RWPE2 (cell line): Measurements from ENCODE around the gene PEPD.

ENCODE experiments used
- ATAC-seq: fragments of 200-7000 bp; cut with Tn5 transposase; 3 replicates; pipeline ENCODE4 v1.9.1; 2021; ENCODE audit warnings: low read depth
- DNase-seq: peaks from one replicate; pipeline ENCODE4 v3.0.0-alpha.2; 2020; ENCODE audit warnings: low spot score
- H3K27ac ChIP-seq: fragments of 450-650 bp; 2 replicates; pipeline ENCODE4 v1.5.1; 2017; ENCODE audit warnings: mild to moderate bottlenecking; ENCODE audit not compliant: poor library complexity, severe bottlenecking
- H3K27me3 ChIP-seq: fragments of 250-450 bp; sonication (Bioruptor Pico); 2 replicates; pipeline ENCODE4 v1.5.1; 2021; ENCODE audit warnings: mild to moderate bottlenecking, moderate library complexity; ENCODE audit not compliant: insufficient read depth, poor library complexity, severe bottlenecking
- H3K36me3 ChIP-seq: fragments of 250-450 bp; sonication (Bioruptor Pico); 2 replicates; pipeline ENCODE4 v1.5.1; 2020; ENCODE audit warnings: low read depth, mild to moderate bottlenecking, moderate library complexity
- H3K4me1 ChIP-seq: fragments of 250-450 bp; sonication (Bioruptor Pico); 2 replicates; pipeline ENCODE4 v1.5.1; 2021; ENCODE audit warnings: mild to moderate bottlenecking, moderate library complexity; ENCODE audit not compliant: insufficient read depth, poor library complexity, severe bottlenecking
- H3K4me3 ChIP-seq: fragments of 250-450 bp; sonication (Bioruptor Pico); 2 replicates; pipeline ENCODE4 v1.5.1; 2021; ENCODE audit warnings: mild to moderate bottlenecking, moderate library complexity; ENCODE audit not compliant: severe bottlenecking
- H3K9me3 ChIP-seq: fragments of 250-450 bp; sonication (Bioruptor Pico); 2 replicates; pipeline ENCODE4 v1.5.1; 2021; ENCODE audit warnings: mild to moderate bottlenecking, moderate library complexity; ENCODE audit not compliant: severe bottlenecking
- TF ChIP-seq, protein P1 (sequence below): fragments of 450-650 bp; IDR thresholded peaks from one replicate; pipeline ENCODE4 v1.5.1; 2017; ENCODE audit warnings: mild to moderate bottlenecking, moderate library complexity; ENCODE audit not compliant: poor library complexity, severe bottlenecking

Gene PEPD

DNA sequence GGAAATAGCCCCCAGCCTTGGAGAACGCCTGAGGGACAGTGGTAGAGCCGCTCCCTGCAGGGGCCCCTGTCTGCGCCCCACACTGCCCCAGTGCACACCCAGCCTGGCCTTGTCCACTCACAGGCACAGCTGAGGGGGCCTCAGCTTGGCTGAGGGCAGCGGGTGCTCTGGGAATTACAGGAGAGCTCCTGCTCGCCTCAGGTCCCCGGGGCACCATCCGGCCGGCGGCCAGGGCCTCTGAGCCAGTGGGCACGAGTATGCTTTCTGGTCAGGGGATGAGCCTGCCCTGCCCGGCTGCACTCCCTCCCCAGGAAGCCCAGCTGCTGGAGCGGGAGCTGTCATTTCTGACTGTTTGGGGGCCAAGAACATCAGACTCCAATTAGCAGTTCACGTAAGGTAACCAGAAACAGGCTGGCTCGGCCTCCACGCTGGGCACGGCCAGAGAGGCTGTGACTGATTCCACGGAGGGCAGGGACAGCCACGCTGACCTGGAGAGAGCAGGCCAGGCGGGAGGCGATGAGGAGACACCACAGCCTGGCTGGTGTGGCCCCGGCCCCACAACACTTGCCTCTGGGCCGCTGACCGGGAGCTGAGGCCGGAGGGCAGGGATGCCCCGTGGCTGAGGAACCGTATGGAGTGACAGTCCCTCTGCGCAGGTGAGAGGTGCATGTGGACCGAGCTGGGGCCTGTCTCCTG is 132.7 kb downstream of the PEPD start:
- H3K9me3 ChIP-seq: no peaks in the 10 kb centered on the region
- DNase-seq (no peak), ATAC-seq (no peak)
- H3K4me3 ChIP-seq: no peak overlapping the region
- TF ChIP-seq, protein P1, sequence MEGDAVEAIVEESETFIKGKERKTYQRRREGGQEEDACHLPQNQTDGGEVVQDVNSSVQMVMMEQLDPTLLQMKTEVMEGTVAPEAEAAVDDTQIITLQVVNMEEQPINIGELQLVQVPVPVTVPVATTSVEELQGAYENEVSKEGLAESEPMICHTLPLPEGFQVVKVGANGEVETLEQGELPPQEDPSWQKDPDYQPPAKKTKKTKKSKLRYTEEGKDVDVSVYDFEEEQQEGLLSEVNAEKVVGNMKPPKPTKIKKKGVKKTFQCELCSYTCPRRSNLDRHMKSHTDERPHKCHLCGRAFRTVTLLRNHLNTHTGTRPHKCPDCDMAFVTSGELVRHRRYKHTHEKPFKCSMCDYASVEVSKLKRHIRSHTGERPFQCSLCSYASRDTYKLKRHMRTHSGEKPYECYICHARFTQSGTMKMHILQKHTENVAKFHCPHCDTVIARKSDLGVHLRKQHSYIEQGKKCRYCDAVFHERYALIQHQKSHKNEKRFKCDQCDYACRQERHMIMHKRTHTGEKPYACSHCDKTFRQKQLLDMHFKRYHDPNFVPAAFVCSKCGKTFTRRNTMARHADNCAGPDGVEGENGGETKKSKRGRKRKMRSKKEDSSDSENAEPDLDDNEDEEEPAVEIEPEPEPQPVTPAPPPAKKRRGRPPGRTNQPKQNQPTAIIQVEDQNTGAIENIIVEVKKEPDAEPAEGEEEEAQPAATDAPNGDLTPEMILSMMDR: no peak
- peaks cover 16% of the 10 kb centered on the region for H3K36me3 ChIP-seq
- H3K27me3 ChIP-seq: no peaks in the 10 kb centered on the region
- no peak overlapping the region for H3K27ac ChIP-seq
- peaks cover 11% of the 10 kb centered on the region for H3K4me1 ChIP-seq

DNA sequence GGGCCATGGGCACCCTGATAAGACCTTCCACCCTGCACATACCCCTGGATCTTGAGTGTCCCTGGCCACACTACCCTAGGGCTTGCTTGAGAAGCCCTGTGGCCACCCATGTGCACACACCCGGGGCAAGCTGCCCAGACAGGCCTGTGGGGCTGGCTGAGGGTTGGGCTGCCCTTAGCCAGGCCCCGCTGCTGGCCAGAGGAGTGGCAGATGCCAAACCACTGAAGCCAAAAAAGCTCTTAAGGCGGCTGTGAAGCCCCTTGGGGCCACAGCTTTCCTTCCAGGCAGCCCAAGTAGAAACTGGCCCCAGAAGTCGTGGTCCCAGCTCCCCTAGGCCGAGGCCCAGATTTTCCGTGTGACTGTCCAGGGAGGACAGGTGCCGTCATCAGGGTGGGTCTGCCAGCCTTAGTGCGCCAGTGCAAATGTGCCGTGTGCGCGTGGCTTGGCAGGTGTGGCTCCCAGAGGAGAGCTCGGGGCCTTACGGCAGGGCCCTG is 133.3 kb downstream of the PEPD start:
- Histone ChIP-seq H3K9me3 (no peaks in the 10 kb centered on the region), H3K36me3 (peaks cover 18% of the 10 kb centered on the region), H3K4me1 (peaks cover 5% of the 10 kb centered on the region), H3K4me3 (no peak overlapping the region), H3K27me3 (no peaks in the 10 kb centered on the region), H3K27ac (no peak overlapping the region)
- ATAC-seq (no peak; the same call in 2 of the 3 replicates), DNase-seq (peak; percentile 51)
- TF ChIP-seq, protein P1: no peak

DNA sequence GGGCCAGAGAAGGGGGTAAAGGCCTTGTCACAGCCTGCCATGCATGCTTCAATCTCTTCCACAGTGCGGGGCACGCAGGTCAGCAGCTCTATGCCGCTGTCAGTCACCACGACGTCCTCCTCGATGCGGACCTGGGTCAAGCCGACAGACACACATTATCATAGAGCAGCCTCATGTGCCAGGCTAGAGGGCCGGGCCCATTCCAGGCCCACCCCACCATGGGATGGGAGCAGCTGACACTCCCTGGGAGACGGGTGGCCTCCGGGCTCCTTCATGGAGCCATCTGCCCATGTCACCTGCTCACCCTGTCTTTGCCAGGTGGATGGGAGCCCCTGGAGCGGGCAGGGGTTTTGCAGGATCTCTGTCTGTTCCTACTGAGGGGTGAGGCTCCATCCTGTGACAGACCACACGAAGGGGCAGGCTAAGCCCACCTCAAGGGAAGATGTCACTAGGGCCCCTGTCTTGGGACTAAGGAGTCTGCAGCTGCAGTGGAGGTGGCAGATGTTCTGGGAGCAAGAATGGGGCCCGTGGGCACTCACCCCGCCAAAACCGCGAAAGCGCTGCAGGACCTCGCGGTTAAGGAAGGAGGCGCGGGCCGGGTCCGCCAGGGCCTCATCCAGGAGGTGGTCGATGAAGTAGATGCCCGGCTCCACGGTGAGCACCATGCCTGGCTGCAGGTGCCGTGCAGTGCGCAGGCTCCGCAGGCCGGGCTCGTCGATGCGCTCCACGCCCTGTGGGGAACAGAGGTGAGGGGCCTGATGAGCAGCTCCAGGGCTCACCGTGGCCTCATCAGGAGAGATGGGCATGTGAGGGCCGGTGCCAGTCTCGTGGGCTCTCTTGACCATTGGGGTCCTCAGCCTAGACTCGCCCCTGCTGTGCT is 134.0 kb downstream of the PEPD start:
- TF ChIP-seq, protein P1: no peak
- ATAC-seq (no peak), DNase-seq (peak; percentile 62)
- H3K9me3 ChIP-seq: no peaks in the 10 kb centered on the region
- H3K4me1 ChIP-seq: peaks cover 5% of the 10 kb centered on the region
- H3K27ac ChIP-seq: no peak overlapping the region
- peaks cover 25% of the 10 kb centered on the region for H3K36me3 ChIP-seq
- H3K27me3 ChIP-seq: no peaks in the 10 kb centered on the region
- H3K4me3 ChIP-seq: no peak overlapping the region

DNA sequence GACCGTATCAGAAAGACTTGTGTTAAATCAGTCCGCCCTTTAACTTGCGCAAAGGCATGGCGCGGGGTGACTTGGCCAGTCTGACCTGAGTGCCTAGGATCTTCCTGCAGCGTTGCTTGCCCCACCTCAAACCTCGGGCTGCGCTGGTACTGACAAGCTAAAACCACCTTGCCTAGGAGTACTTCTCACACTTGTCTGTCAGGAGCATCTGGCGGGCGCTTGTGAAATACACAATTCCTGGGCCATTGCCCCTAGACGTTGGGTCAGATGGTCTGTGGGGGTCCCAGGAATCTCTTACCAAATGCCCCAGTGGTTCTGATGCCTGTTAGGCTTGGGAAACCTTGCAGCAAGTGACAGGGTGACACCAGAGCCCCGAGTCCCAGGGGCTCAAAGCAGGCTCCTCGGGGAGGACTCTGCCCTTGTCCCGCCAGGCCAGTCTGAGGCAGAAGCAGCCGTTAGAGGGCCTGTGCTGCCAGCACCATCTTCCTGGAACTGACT is 135.2 kb downstream of the PEPD start:
- Histone ChIP-seq H3K4me1 (peaks cover 5% of the 10 kb centered on the region), H3K9me3 (no peaks in the 10 kb centered on the region)
- ATAC-seq: no peak

More for the DNA sequence above, 135.2 kb downstream of the PEPD start:
- no peaks in the 10 kb centered on the region for H3K27me3 ChIP-seq
- peaks cover 36% of the 10 kb centered on the region for H3K36me3 ChIP-seq
- no peak for DNase-seq
- TF ChIP-seq, protein P1: no peak
- H3K4me3 ChIP-seq: no peak overlapping the region
- no peak overlapping the region for H3K27ac ChIP-seq
